ENCODE measurements around the gene CAD.
"Not testable (repeated sequence)": the region's sequence is repeated elsewhere in the genome, so short reads cannot be mapped to it uniquely, and the experiment has no call there.

CAD gene

DNA sequence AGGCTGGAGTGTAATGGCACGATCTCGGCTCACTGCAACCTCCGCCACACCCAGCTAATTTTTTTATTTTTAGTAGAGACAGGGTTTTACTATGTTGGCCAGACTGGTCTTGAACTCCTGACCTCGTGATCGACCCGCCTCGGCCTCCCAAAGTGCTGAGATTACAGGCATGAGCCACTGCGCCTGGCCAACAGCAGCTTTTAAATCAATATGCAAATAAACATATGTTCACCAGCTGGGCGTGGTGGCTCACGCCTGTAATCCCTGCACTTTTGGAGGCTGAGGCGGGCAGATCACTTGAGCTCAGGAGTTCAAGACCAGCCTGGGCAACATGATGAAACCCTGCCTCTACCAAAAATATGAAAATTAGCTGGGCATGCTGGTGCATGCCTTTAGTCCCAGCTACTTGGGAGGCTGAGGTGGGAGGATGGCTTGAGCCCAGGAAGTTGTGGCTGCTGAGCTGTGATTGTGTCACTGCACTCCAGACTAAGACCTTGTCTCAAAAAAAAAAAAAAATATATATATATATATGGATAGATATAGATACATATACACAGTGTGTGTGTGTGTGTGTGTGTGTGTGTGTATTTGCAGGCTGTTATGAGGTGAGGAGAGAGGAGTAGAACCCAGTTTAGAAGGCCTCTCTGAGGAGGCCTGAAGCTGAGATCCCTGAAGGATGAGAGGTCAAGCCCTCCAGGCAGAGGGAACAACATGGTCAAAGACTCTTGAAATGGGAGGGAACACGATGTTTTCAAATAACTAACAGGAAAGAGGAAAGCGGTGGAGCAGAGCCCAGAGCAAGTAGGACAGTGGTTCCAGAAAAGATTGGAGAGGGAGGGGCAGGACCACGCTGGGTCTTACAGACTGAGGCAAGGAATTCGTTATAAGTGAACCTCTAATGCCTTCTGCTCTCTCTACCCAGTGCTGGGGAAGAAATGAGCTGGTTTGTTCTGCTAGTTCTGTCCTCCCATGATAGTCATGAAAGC is 55.7 kb downstream of the CAD start:
- not testable (repeated sequence) for FAIRE-seq; DNase-seq (ENCODE audit: extremely low spot score, insufficient read length, low read depth)

DNA sequence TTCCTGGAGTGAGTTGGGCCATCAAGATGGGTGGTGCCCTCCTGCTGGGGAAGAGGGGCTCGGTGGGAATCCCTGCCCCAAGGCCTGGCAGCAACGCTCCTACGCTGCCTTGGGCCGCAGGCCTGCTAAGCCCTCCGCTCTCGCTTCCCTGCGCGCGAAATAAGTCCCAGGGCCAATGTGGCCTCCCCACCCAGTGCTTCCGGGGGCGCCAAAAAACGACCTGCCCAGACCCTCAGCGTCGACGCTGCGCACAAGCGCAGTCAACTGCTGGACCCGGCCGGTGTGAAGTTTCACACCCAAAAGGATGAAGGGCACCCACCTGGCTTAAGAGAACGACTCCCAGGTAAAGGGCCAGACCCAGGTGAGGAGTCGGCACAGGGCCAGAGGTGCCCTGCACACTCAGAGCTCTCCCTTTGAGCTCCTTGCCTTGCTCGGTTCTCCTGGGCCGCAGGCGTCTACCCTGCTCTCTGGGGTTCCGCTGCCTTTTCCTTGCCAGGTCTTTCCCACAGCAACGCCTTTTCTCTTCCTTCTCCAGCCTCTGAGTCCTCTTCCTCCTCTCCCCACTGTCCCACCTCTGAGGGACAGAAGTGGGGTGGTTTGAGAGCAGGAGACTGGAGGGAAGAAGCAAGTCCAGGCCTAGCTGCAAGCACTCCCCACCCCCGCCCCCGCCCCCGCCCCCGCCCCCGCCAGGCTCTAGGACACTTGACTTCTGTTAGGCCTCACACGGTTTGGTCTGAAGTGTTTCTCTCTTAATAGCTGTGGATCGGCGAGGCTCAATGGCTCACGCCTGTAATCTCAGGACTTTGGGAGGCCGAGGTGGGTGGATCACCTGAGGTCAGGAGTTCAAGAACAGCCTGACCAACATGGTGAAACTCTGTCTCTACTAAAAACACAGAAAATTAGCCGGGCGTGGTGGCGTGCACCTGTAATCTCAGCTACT is 58.3 kb downstream of the CAD start, which contains the start of gene DNAJC5G:
DNAJC5G (plus strand) TSS at position 223 of the 940 bp plus-strand sequence. CDS start 1,296 bp downstream, outside the sequence.
- no peak for FAIRE-seq
- DNase-seq (ENCODE audit: extremely low spot score, insufficient read length, low read depth): no peak

DNA sequence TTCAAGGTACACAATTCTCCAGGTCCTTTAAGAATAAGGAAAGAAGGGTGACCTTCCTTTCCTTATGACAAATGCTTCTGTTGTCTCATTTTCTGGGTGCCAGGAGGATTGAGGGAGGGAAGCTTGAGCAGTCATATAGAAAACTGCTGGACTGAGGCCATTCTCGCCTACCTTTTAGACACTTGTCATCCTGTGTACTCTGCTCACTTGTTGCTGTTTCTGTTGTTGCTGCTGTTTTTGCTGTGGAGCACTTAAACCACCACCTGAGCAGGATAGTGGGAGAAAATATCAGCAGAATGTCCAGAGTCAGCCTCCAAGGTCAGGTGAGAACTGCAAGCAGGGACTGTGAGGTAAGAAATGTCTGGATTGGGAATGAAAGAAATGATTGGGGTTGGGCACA is 60.8 kb downstream of the CAD start:
- no peak for DNase-seq (ENCODE audit: extremely low spot score, insufficient read length, low read depth)
- FAIRE-seq: no peak

DNA sequence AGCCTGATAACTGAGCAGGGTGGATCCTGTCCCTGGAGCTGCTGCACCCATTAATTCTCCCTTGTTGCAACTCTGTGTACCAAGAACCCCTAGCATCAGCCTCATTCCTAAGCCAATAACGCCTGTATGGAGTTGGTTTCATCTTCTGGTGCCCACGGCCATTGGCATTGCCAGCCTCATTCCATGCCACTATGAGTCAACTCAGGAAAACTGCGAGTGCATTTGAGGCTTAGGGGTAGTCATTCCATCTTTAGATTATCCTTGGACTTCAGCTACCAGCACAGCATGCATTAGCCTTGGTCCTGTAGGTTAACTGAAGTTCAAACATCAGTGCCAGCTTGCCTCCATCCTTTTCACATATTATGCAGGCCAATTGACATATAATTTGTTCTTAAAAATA is 63.7 kb downstream of the CAD start:
- DNase-seq (ENCODE audit: extremely low spot score, insufficient read length, low read depth): no peak
- no peak for FAIRE-seq

DNA sequence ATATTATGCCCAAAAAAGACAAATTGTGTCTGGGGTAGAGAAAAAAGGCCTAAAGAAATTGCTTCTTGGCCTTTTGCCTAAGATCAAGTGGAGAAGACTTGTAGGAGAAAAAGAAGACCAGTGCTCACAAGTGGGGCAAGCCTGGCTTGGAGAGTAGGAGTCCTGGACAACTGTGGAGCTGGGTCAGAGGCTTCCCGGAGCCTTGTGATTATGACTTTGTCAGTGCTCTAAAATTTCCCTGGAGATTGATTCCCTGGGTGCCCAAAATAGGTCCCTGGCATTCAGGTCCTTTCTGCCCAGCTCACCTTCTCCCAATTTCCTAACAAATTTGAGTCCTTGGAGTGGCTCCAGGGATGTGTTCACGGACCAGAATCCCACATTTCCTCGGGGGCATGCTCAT is 64.3 kb downstream of the CAD start:
- FAIRE-seq (no peak), DNase-seq (ENCODE audit: extremely low spot score, insufficient read length, low read depth) (no peak)

DNA sequence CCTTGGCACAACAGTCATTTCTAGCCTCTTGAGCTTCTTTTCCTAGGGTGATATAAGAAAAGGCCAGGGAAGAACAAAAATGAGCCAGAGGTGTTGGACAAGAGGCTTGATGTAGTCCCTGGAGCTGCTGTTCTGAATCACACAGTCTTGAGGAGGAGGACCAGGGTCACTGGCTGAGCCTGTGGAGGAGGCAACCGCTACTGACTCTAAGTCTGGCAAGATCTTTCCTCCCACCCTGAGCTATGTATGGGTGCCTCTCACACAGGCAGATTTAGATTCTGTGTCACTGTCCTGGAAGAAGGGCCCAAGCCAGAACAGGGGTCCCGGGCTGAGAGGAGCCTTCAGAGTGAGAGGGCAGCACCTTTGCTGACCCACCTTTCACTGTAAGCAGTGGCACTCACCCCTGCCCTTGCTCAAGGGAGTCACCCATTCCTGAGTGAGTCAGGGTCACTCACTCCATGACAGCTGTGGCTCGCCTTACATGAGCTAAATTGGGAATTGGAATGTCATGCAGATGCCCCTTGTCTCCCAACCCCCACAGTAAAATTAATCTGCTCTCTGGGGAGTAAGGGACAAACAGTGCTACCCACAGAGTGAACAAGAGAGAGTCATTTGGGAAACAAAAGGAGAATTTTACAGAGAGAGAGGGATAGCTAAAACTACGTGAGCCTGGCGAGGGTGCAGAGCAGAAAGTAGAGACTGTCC is 64.8 kb downstream of the CAD start, which contains the start of gene TRIM54:
TRIM54 (plus strand) TSS at position 575 of the 705 bp plus-strand sequence. CDS start 303 bp downstream, outside the sequence.
- no peak for DNase-seq (ENCODE audit: extremely low spot score, insufficient read length, low read depth)
- no peak for FAIRE-seq

DNA sequence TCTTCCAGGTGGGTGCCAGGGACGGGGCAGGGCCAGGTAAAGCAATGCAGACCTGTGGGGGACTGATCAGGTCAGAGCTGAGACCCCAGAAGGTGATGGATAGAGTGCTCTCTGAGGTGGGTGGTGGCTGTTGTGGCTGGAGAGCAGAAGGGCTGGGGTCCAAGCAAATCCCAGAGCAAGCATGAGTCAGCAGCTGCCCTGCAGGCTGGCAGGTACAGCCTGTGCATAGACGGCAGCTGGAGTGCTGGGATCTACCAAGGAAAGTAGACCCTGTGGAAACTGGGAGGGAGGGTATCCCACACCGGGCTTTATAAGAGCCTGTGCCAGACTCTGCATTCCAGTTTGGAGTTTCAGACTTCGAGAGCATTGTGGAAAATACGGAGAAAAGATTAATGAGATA is 65.7 kb downstream of the CAD start:
- no peak for FAIRE-seq
- DNase-seq (ENCODE audit: extremely low spot score, insufficient read length, low read depth): no peak

DNA sequence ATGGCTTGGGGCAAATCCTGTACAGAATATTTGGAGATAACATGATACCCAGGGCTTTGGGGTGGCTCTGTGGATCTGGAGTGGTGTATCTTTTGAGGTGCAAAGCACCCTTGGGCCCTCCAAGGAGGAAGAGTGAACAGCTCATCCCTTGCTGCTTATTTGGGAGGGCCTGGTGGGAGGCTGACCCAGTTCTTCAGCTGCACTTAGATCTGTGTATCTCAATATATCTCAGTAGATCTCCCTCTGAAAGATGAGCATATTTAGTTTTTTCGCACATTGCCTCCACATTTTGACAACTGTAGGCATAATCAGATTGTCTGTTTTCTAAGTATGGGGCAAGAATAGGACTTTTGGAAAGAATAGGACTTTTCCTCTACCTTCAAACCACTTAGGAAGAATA is 67.8 kb downstream of the CAD start:
- DNase-seq (ENCODE audit: extremely low spot score, insufficient read length, low read depth) (no peak), FAIRE-seq (no peak)

DNA sequence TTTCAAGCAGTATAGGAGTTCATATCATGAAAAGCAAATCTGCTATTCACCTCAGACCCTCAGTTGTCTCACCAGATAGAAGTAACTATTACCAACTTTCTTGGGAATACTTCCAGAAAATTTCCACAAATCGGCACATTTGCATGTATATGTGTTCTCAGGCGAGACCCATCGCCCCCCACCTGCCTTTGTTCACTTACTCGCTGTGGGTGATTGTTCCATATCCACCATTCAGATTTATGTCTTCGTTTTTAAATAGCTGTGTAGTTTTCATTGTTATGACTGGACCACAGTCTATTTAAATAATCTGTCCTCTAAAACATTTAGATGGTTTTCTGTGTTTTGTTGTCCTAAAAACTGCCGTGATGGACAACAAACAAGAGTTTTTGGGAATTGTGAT is 68.3 kb downstream of the CAD start:
- FAIRE-seq: no peak
- DNase-seq (ENCODE audit: extremely low spot score, insufficient read length, low read depth): no peak

DNA sequence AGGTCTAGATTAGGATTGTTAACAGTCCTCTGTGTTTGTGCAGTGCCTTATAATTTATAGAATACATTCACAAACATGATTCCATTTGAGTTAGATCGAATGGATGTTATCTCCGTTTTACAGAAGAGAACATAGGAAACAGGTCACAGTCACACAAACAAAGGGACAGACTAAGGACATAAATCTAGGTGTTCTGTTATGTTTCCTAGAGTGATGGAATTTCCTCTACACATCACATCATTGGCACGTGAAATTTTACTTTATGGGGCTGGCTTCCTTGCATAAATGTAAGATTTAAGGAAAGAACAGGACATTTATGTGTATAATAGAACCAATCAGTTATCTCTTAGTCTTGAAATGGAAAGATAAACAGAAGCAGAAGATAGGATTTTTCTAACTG is 71.4 kb downstream of the CAD start:
- DNase-seq (ENCODE audit: extremely low spot score, insufficient read length, low read depth) (no peak), FAIRE-seq (no peak)

DNA sequence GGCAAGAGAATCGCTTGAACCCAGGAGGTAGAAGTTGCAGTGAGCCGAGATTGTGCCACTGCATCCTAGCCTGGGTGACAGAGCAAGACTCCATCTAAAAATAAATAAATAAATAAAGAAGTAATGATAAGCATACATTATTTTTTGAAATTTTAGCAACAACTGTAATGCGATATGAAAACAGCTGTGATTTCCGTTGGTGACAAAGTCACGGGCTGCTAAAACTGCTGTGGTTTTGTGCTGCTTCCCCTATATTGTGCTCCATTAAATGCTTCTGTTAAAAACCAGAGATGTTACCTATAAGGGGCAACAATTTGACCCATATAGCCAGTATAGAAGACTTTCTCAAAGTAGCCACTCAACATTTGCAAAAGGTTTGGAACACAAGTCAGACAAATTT is 73.4 kb downstream of the CAD start:
- DNase-seq (ENCODE audit: extremely low spot score, insufficient read length, low read depth) (no peak), FAIRE-seq (no peak)

DNA sequence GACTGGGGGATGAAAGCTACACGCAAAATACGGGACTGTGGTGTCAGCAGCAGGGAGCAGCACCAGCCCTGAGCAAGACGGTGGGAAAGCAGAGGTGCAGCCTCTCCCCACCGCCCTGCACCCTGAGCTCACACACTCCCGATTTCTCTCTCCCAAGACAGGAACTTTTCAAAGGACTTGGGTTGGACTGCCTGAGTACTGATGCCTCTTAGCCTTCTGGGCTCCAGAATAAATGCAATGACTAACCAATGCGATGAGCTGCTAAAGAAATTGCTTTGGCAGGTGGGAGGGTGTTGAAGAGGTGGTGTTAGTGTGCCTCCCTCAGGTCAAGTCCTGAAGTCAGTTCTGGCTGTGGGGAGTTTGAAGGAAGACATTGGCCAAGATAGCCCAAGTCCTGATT is 74.7 kb downstream of the CAD start:
- DNase-seq (ENCODE audit: extremely low spot score, insufficient read length, low read depth) (no peak), FAIRE-seq (no peak)

All from GM18507 (cell line).